Measurements from ENCODE around the gene CHRM5. TPM values are rescaled to one million over a fixed set of nuclear protein-coding genes. Genes with fewer than 3 reads are reported as not detected.

The CHRM5 gene
- total and polyA plus RNA-seq, 2 of the 8 experiments (the other 6 are each of a cell fraction or from before 2014, with no cell fraction given), result not detected

DNA sequence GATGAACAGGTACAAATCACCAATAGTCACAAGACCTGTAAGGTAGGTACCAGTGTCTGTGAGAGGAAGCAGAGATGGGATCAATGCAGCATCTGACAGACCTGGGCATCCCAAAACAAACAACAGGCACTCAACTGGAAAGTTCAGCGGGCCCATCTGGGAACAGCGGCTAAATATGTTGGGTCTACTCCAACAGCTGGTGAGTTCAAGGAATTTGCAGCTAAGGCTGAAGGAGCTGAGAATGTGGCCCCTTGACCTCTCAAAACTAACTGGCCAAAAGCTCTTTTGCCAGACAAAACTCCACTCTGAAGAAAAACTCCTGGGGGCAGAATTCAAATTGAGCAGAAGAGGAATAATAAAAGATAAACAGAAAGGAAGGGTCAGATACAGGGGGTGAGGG lies 46.3 kb downstream of the CHRM5 start:
- WGBS, 2 experiments (ENCODE audit: extremely low coverage in 1 of 2, insufficient coverage in 1 of 2, insufficient read length in 1 of 2, insufficient replicate concordance in 2 of 2, low coverage in 1 of 2, low lambda C conversion rate in 2 of 2, missing lambda C conversion rate in 1 of 2), result 97% methylated on average over 2 of the region's 2 CpGs; no CpG with 5 or more reads in 1 of the 2 experiments
- POLR2A ChIA-PET (ENCODE audit: partially characterized antibody), result no interaction called here
- TF ChIP-seq SP4 (IDR thresholded peaks at IDR 0.05; ENCODE audit: low read length) (no peak), KDM1A (IDR thresholded peaks at IDR 0.05; ENCODE audit: borderline replicate concordance, low read length) (no peak), TAF7 (optimal IDR thresholded peaks at IDR 0.05; ENCODE audit: borderline replicate concordance, low read depth, low read length) (no peak), KDM4A (IDR thresholded peaks at IDR 0.05; ENCODE audit: low read depth, low read length, severe bottlenecking) (no peak), HDAC2 (IDR thresholded peaks at IDR 0.05; ENCODE audit: borderline replicate concordance in 1 of 2, low read depth in 2 of 2, low read length in 2 of 2) (no peak), CEBPB (IDR thresholded peaks at IDR 0.05; ENCODE audit: low read depth, low read length) (no peak), NANOG (IDR thresholded peaks at IDR 0.05; ENCODE audit: insufficient read depth, low read depth, low read length, poor library complexity, severe bottlenecking) (no peak), FOSL1 (IDR thresholded peaks at IDR 0.05; ENCODE audit: insufficient read depth, low read depth, low read length) (no peak), NRF1 (IDR thresholded peaks at IDR 0.05; ENCODE audit: low read depth, low read length) (no peak)
- TF ChIP-seq, protein P1, sequence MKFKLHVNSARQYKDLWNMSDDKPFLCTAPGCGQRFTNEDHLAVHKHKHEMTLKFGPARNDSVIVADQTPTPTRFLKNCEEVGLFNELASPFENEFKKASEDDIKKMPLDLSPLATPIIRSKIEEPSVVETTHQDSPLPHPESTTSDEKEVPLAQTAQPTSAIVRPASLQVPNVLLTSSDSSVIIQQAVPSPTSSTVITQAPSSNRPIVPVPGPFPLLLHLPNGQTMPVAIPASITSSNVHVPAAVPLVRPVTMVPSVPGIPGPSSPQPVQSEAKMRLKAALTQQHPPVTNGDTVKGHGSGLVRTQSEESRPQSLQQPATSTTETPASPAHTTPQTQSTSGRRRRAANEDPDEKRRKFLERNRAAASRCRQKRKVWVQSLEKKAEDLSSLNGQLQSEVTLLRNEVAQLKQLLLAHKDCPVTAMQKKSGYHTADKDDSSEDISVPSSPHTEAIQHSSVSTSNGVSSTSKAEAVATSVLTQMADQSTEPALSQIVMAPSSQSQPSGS (IDR thresholded peaks at IDR 0.05; ENCODE audit: low read length), result no peak
- TF ChIP-seq, protein P2, sequence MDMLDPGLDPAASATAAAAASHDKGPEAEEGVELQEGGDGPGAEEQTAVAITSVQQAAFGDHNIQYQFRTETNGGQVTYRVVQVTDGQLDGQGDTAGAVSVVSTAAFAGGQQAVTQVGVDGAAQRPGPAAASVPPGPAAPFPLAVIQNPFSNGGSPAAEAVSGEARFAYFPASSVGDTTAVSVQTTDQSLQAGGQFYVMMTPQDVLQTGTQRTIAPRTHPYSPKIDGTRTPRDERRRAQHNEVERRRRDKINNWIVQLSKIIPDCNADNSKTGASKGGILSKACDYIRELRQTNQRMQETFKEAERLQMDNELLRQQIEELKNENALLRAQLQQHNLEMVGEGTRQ (IDR thresholded peaks at IDR 0.05; ENCODE audit: low read length), result no peak

More for the DNA sequence above, 46.3 kb downstream of the CHRM5 start:
- Histone ChIP-seq H3K23me2 (ENCODE audit: low read depth, low read length) (no peaks in the 10 kb centered on the region), H3K79me2 (ENCODE audit: control insufficient read depth in 1 of 2, insufficient read depth in 2 of 2, low read length in 2 of 2) (no peaks in the 10 kb centered on the region), H3K4me3 (ENCODE audit: extremely low read depth in 1 of 4, insufficient read depth in 2 of 4, low read depth in 3 of 4, low read length in 4 of 4) (no peak overlapping the region), H3K79me1 (ENCODE audit: low read depth, low read length) (no peaks in the 10 kb centered on the region), H2BK120ac (replicated peaks; ENCODE audit: low read depth, low read length) (no peak overlapping the region), H4K5ac (ENCODE audit: insufficient read length, low read depth, low read length) (no peak overlapping the region), H3K56ac (replicated peaks; ENCODE audit: insufficient read length, low read depth, low read length) (no peak overlapping the region), H4K8ac (ENCODE audit: extremely low read depth, insufficient read depth, low read length) (no peak overlapping the region), H3K9me3 (ENCODE audit: insufficient read depth in 2 of 2, low read depth in 1 of 2, low read length in 1 of 2) (peaks cover 0 to 2% of the 10 kb centered on the region in 2 experiments; a peak in 1 of 4 replicates), H4K91ac (replicated peaks; ENCODE audit: insufficient read length, low read length) (no peak overlapping the region), H3K4me1 (replicated peaks in 1 of 4; ENCODE audit: control insufficient read depth in 3 of 4, insufficient read depth in 4 of 4, low read length in 3 of 4) (0 out of 7 replicates have a peak, but pooled peaks cover 0 to 2% (median 0%) of the 10 kb centered on the region in 4 experiments), H3K18ac (ENCODE audit: extremely low read depth, low read length) (no peak overlapping the region), H2BK5ac (ENCODE audit: low read depth, low read length) (no peak overlapping the region), H2AFZ (ENCODE audit: low read length) (no peak overlapping the region), H2BK15ac (ENCODE audit: low read length) (no peak overlapping the region), H4K20me1 (replicated peaks in 1 of 2; ENCODE audit: control insufficient read depth in 1 of 2, insufficient read depth in 2 of 2, low read length in 2 of 2) (no peaks in the 10 kb centered on the region), H3K27ac (ENCODE audit: low read depth, low read length) (no peak overlapping the region), H3K4ac (replicated peaks; ENCODE audit: insufficient read length, low read depth, low read length) (no peak overlapping the region), H3K14ac (ENCODE audit: insufficient read length) (no peak overlapping the region), H3K27me3 (replicated peaks in 1 of 4; ENCODE audit: control insufficient read depth in 3 of 4, extremely low read depth in 1 of 4, insufficient read depth in 3 of 4, low read length in 3 of 4) (no peaks in the 10 kb centered on the region), H2BK20ac (ENCODE audit: low read length) (no peak overlapping the region), H3K23ac (ENCODE audit: insufficient read length) (no peak overlapping the region), H3K9ac (replicated peaks in 1 of 4; ENCODE audit: extremely low read depth in 1 of 4, low read depth in 3 of 4, low read length in 3 of 4) (no peak overlapping the region), H2BK12ac (ENCODE audit: low read depth, low read length) (no peak overlapping the region), H2AK5ac (ENCODE audit: low read depth, low read length) (no peak overlapping the region), H3K4me2 (ENCODE audit: insufficient read depth in 1 of 2, low read depth in 2 of 2, low read length in 2 of 2) (no peak overlapping the region), H3K36me3 (ENCODE audit: control insufficient read depth in 2 of 4, insufficient read depth in 4 of 4, low read length in 3 of 4) (no peaks in the 10 kb centered on the region)
- DNase-seq (ENCODE audit: low read depth in 1 of 2, low spot score in 2 of 2) (no peak), FAIRE-seq (no peak)
- CTCF ChIA-PET (ENCODE audit: partially characterized antibody), result no interaction called here
